ENCODE results near the gene SYNM.

DNA sequence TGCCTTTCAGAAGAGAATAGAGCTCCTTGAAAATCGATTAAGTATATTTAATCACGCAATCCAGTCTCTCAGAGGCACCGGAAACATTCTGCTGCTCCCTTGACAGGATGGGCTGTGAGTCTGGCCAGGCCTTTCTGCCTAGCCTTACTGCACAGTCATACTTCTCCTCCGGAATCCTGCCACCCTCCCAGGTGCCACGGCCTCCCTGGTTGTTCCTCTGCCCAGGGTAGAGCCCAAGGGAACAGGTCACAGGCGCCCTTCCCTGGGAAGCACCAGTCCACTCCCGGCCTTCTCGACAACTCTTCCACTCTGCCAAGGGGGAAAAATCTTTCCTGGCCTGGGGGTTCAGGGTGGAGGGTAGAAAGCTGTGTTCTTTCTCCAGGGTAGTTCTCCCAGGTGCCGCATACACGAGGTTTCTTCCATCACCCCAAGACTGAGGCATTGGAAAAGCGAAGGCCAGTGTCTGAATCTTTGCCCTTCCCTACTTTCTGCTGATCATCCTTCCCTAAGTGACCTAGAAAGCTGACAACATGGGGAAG, 17.4 kb upstream of the SYNM start:
- TF ChIP-seq, protein P1, sequence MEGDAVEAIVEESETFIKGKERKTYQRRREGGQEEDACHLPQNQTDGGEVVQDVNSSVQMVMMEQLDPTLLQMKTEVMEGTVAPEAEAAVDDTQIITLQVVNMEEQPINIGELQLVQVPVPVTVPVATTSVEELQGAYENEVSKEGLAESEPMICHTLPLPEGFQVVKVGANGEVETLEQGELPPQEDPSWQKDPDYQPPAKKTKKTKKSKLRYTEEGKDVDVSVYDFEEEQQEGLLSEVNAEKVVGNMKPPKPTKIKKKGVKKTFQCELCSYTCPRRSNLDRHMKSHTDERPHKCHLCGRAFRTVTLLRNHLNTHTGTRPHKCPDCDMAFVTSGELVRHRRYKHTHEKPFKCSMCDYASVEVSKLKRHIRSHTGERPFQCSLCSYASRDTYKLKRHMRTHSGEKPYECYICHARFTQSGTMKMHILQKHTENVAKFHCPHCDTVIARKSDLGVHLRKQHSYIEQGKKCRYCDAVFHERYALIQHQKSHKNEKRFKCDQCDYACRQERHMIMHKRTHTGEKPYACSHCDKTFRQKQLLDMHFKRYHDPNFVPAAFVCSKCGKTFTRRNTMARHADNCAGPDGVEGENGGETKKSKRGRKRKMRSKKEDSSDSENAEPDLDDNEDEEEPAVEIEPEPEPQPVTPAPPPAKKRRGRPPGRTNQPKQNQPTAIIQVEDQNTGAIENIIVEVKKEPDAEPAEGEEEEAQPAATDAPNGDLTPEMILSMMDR (IDR thresholded peaks at IDR 0.05; ENCODE audit: poor library complexity, severe bottlenecking): no peak
- TF ChIP-seq EP300 (conservative IDR thresholded peaks at IDR 0.05; ENCODE audit: poor library complexity, severe bottlenecking): no peak
- no peak for TF ChIP-seq SMC3 (conservative IDR thresholded peaks at IDR 0.05; ENCODE audit: poor library complexity)
- no peak for TF ChIP-seq EZH2 (IDR thresholded peaks at IDR 0.05; ENCODE audit: borderline replicate concordance, insufficient read depth, low read length, poor library complexity, severe bottlenecking)
- TF ChIP-seq MXI1 (conservative IDR thresholded peaks at IDR 0.05; ENCODE audit: poor library complexity, severe bottlenecking): no peak
- no peak for TF ChIP-seq POLR2AphosphoS5 (IDR thresholded peaks at IDR 0.05)
